Neural cell (in vitro differentiated cells): Measurements from ENCODE around the gene BARD1.

Experiments
- EP300 ChIP-seq: fragments of 450-650 bp; conservative IDR thresholded peaks from 2 replicates; pipeline ENCODE4 v1.6.1; 2014; ENCODE audit warnings: antibody characterized with exemption, mild to moderate bottlenecking, moderate library complexity; ENCODE audit not compliant: poor library complexity, severe bottlenecking
- EZH2 ChIP-seq: fragments of 200-600, 300-800 bp; shearing (Covaris generic), sonication (generic); IDR thresholded peaks from 2 replicates; pipeline ENCODE4 v1.6.1; 2014; ENCODE audit warnings: antibody characterized with exemption, low read length, borderline replicate concordance, mild to moderate bottlenecking; ENCODE audit not compliant: insufficient read depth, poor library complexity, severe bottlenecking
- POLR2AphosphoS5 ChIP-seq: IDR thresholded peaks from 2 replicates; pipeline ENCODE4 v1.6.1; 2012
- RAD21 ChIP-seq: fragments of 450-650 bp; conservative IDR thresholded peaks from 2 replicates; pipeline ENCODE4 v1.6.1; 2014; ENCODE audit warnings: antibody characterized with exemption, mild to moderate bottlenecking, moderate library complexity
- TAF1 ChIP-seq: IDR thresholded peaks from 2 replicates; pipeline ENCODE4 v1.6.1; 2012; ENCODE audit warnings: low read depth
- TF ChIP-seq, protein P1 (sequence below): fragments of 450-650 bp; IDR thresholded peaks from 2 replicates; pipeline ENCODE4 v1.5.1; 2014; ENCODE audit warnings: antibody characterized with exemption, mild to moderate bottlenecking, moderate library complexity; ENCODE audit not compliant: poor library complexity, severe bottlenecking
- TF ChIP-seq, protein P2 (sequence below): IDR thresholded peaks from 2 replicates; pipeline ENCODE4 v1.6.1; 2012; ENCODE audit warnings: borderline replicate concordance

DNA sequence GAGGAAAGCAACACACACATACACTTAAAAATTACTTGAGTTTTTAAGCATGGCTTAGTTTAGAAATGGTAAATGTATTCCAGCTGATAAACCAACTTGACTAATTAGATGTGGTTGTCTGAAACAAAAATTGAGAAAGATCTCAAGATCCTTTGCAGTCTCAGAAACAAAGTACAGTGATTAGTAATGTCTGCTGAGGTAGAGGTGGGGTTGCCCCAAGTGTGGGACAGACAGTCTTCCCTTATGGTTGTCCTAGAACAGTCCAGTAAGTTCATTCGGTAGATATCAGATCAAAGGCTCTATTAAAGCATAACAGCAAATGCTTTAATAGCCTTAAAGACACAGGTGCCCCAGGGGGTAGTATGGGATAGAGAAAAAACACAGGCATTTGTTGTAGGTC is 94.5 kb downstream of the BARD1 start:
- TF ChIP-seq EZH2, result no peak
- TF ChIP-seq EP300, result no peak
- TF ChIP-seq, protein P1, sequence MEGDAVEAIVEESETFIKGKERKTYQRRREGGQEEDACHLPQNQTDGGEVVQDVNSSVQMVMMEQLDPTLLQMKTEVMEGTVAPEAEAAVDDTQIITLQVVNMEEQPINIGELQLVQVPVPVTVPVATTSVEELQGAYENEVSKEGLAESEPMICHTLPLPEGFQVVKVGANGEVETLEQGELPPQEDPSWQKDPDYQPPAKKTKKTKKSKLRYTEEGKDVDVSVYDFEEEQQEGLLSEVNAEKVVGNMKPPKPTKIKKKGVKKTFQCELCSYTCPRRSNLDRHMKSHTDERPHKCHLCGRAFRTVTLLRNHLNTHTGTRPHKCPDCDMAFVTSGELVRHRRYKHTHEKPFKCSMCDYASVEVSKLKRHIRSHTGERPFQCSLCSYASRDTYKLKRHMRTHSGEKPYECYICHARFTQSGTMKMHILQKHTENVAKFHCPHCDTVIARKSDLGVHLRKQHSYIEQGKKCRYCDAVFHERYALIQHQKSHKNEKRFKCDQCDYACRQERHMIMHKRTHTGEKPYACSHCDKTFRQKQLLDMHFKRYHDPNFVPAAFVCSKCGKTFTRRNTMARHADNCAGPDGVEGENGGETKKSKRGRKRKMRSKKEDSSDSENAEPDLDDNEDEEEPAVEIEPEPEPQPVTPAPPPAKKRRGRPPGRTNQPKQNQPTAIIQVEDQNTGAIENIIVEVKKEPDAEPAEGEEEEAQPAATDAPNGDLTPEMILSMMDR, result no peak
- no peak for TF ChIP-seq POLR2AphosphoS5
- TF ChIP-seq, protein P2, sequence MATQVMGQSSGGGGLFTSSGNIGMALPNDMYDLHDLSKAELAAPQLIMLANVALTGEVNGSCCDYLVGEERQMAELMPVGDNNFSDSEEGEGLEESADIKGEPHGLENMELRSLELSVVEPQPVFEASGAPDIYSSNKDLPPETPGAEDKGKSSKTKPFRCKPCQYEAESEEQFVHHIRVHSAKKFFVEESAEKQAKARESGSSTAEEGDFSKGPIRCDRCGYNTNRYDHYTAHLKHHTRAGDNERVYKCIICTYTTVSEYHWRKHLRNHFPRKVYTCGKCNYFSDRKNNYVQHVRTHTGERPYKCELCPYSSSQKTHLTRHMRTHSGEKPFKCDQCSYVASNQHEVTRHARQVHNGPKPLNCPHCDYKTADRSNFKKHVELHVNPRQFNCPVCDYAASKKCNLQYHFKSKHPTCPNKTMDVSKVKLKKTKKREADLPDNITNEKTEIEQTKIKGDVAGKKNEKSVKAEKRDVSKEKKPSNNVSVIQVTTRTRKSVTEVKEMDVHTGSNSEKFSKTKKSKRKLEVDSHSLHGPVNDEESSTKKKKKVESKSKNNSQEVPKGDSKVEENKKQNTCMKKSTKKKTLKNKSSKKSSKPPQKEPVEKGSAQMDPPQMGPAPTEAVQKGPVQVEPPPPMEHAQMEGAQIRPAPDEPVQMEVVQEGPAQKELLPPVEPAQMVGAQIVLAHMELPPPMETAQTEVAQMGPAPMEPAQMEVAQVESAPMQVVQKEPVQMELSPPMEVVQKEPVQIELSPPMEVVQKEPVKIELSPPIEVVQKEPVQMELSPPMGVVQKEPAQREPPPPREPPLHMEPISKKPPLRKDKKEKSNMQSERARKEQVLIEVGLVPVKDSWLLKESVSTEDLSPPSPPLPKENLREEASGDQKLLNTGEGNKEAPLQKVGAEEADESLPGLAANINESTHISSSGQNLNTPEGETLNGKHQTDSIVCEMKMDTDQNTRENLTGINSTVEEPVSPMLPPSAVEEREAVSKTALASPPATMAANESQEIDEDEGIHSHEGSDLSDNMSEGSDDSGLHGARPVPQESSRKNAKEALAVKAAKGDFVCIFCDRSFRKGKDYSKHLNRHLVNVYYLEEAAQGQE, result no peak
- TF ChIP-seq RAD21, result no peak
- TF ChIP-seq TAF1, result no peak
